Hepatocyte (in vitro differentiated cells): ENCODE data around the gene DDAH2. TPM values are rescaled to one million over a fixed set of nuclear protein-coding genes. Genes with fewer than 3 reads are reported as not detected.
A peak's percentile ranks its signal among the peaks of the same experiment; 100 is the strongest.

Source experiments
- DNase-seq: peaks from one replicate; pipeline ENCODE4 v3.0.0-alpha.2; 2016; ENCODE audit warnings: low spot score
- H2AFZ ChIP-seq: fragments of 200-600 bp; sonication (generic); 2 replicates; pipeline ENCODE4 v1.6.0; 2016; ENCODE audit warnings: antibody characterized with exemption, mild to moderate bottlenecking
- H3K27ac ChIP-seq: fragments of 200-600 bp; sonication (generic); 2 replicates; pipeline ENCODE4 v1.5.1; 2016; ENCODE audit warnings: mild to moderate bottlenecking
- H3K27me3 ChIP-seq: fragments of 200-600 bp; sonication (generic); 2 replicates; pipeline ENCODE4 v1.6.1; 2016
- H3K36me3 ChIP-seq: fragments of 200-600 bp; sonication (generic); replicated peaks from 2 replicates; pipeline ENCODE4 v1.5.1; 2016; ENCODE audit warnings: low read depth; ENCODE audit not compliant: insufficient read depth
- H3K4me1 ChIP-seq: fragments of 200-600 bp; sonication (generic); 2 replicates; pipeline ENCODE4 v1.5.1; 2016; ENCODE audit warnings: mild to moderate bottlenecking, moderate library complexity; ENCODE audit not compliant: insufficient read depth
- H3K4me2 ChIP-seq: fragments of 200-600 bp; sonication (generic); 2 replicates; pipeline ENCODE4 v1.6.0; 2016
- H3K4me3 ChIP-seq: fragments of 200-600 bp; sonication (generic); 2 replicates; pipeline ENCODE4 v1.5.1; 2016; ENCODE audit warnings: mild to moderate bottlenecking
- H3K79me2 ChIP-seq: fragments of 200-600 bp; sonication (generic); 2 replicates; pipeline ENCODE4 v1.6.0; 2017; ENCODE audit warnings: mild to moderate bottlenecking
- H3K9me2 ChIP-seq: fragments of 200-600 bp; sonication (generic); replicated peaks from 2 replicates; pipeline ENCODE4 v1.6.0; 2017; ENCODE audit warnings: mild to moderate bottlenecking; ENCODE audit not compliant: insufficient read depth
- H3K9me3 ChIP-seq: fragments of 200-600 bp; sonication (generic); 2 replicates; pipeline ENCODE4 v1.5.1; 2016; ENCODE audit warnings: low read depth, mild to moderate bottlenecking
- H4K20me1 ChIP-seq: fragments of 200-600 bp; sonication (generic); 2 replicates; pipeline ENCODE4 v1.6.0; 2016; ENCODE audit warnings: mild to moderate bottlenecking; ENCODE audit not compliant: insufficient read depth, poor library complexity, severe bottlenecking
- EZH2 ChIP-seq: fragments of 200-600 bp; sonication (generic); IDR thresholded peaks from 2 replicates; pipeline ENCODE4 v1.6.1; 2016; ENCODE audit warnings: antibody characterized with exemption, mild to moderate bottlenecking, borderline replicate concordance
- EZH2phosphoT487 ChIP-seq: fragments of 200-600 bp; sonication (generic); IDR thresholded peaks from one replicate; pipeline ENCODE4 v1.6.1; 2018; ENCODE audit warnings: antibody characterized with exemption, mild to moderate bottlenecking, low read depth, moderate library complexity; ENCODE audit not compliant: unreplicated experiment, severe bottlenecking
- WGBS: methylation state at CpG from one replicate; pipeline ENCODE4 v1.1.6; 2016; ENCODE audit warnings: low lambda C conversion rate; ENCODE audit errors: missing lambda C conversion rate; 5-methylcytosine and 5-hydroxymethylcytosine counted together
- polyA plus RNA-seq: library from polyadenylated mRNA; unstranded; fragments of >200 nt; fragmentation: Nextera tagmentation; extraction: Ambion mirVana; gene quantifications from 2 replicates; pipeline ENCODE4 v1.2.1, GENCODE V29; 2016
- total RNA-seq: library from RNA; depleted of rRNA; stranded (reverse); fragments of >200 nt; gene quantifications from 2 replicates; pipeline ENCODE4 v1.2.3, GENCODE V29; 2014
- TF ChIP-seq, protein P1 (sequence below): fragments of 200-600 bp; sonication (generic); IDR thresholded peaks from 2 replicates; pipeline ENCODE4 v1.5.1; 2016; ENCODE audit warnings: antibody characterized with exemption, mild to moderate bottlenecking; ENCODE audit not compliant: poor library complexity

Gene DDAH2
- total and polyA plus RNA-seq, 2 experiments from 2014 or later, result 93.8 to 157 TPM

DNA sequence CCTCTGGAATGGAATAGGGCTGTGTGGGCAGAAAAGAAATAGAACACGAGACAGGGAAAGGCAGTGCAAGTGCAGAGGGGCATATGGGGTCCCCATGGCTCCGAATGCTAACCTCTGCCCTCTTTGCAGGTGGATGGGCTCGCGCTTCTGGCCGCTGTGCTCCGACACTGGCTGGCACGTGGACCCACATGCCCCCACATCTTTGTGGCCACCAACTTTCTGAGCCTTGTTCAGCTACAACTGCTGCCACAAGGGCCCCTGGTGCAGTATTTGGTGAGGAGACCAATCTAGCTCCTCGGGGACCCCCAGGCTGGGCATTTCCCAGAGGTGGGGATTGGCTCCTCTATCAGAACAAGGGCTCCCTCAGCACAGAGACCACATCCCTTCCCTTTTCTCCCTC, 32.2 kb upstream of the DDAH2 start:
- H3K4me3 ChIP-seq, result no peak overlapping the region
- no peaks in the 10 kb centered on the region for H3K79me2 ChIP-seq
- no peaks in the 10 kb centered on the region for H4K20me1 ChIP-seq
- no peak for DNase-seq
- no peaks in the 10 kb centered on the region for H3K9me3 ChIP-seq
- peaks cover 8% of the 10 kb centered on the region for H3K4me1 ChIP-seq
- 97% methylated on average over 8 of the region's 8 CpGs for WGBS
- no peaks in the 10 kb centered on the region for H3K9me2 ChIP-seq
- H3K27ac ChIP-seq, result no peak overlapping the region
- TF ChIP-seq, protein P1, sequence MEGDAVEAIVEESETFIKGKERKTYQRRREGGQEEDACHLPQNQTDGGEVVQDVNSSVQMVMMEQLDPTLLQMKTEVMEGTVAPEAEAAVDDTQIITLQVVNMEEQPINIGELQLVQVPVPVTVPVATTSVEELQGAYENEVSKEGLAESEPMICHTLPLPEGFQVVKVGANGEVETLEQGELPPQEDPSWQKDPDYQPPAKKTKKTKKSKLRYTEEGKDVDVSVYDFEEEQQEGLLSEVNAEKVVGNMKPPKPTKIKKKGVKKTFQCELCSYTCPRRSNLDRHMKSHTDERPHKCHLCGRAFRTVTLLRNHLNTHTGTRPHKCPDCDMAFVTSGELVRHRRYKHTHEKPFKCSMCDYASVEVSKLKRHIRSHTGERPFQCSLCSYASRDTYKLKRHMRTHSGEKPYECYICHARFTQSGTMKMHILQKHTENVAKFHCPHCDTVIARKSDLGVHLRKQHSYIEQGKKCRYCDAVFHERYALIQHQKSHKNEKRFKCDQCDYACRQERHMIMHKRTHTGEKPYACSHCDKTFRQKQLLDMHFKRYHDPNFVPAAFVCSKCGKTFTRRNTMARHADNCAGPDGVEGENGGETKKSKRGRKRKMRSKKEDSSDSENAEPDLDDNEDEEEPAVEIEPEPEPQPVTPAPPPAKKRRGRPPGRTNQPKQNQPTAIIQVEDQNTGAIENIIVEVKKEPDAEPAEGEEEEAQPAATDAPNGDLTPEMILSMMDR, result no peak
- no peak for TF ChIP-seq EZH2phosphoT487
- TF ChIP-seq EZH2, result no peak
- no peaks in the 10 kb centered on the region for H3K27me3 ChIP-seq
- H2AFZ ChIP-seq, result no peak overlapping the region
- no peaks in the 10 kb centered on the region for H3K36me3 ChIP-seq
- H3K4me2 ChIP-seq, result no peak overlapping the region

DNA sequence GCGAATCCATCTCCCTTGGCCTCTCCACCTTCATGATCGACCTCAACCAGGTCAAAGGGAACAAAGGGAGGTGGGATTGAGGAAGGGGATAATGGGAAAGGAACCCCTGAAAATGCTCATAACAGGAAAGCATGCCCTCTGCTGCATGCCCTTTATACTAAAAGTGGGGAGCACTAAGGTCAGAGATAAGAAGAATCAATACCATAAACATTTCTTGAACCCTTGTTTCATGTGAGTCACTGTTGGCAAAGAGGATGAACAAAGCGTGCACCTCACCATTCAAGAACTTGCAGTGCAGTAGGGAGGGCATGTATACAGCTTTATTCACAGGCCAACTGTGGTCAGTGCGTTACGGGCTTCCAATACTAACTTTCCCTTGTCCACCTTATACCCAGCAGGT, 31.7 kb upstream of the DDAH2 start:
- TF ChIP-seq EZH2 (no peak), EZH2phosphoT487 (no peak)
- TF ChIP-seq, protein P1, result no peak
- Histone ChIP-seq H3K9me3 (no peaks in the 10 kb centered on the region), H3K36me3 (no peaks in the 10 kb centered on the region), H3K9me2 (no peaks in the 10 kb centered on the region), H2AFZ (no peak overlapping the region), H3K27ac (no peak overlapping the region), H3K27me3 (no peaks in the 10 kb centered on the region), H3K4me2 (no peak overlapping the region), H3K4me3 (no peak overlapping the region), H4K20me1 (no peaks in the 10 kb centered on the region), H3K79me2 (no peaks in the 10 kb centered on the region), H3K4me1 (peaks cover 8% of the 10 kb centered on the region)
- 92% methylated on average over 5 of the region's 5 CpGs for WGBS
- peak; percentile 8 for DNase-seq

DNA sequence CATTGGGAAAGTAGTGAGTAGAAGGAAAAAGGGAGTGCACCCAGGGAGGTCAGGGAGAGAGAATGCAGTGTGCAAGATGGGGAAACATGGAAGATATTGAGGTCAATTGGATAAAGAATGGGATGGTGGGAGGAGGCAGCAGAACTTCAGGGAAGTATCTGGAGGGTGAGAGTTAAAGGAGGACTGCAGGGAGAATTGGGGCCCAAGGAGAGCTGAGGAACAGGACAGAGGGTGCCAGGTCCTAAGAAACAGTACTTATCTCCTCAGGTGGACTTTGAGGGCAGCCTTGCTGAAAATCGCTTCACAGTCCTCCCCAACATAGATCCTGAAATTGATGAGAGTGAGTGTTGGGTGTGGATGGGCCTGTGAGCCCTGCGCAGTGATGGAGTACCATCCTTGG, 29.2 kb upstream of the DDAH2 start:
- Histone ChIP-seq H3K4me3 (no peak overlapping the region), H3K27ac (no peak overlapping the region), H3K27me3 (no peaks in the 10 kb centered on the region), H3K4me2 (no peak overlapping the region), H4K20me1 (no peaks in the 10 kb centered on the region), H3K36me3 (no peaks in the 10 kb centered on the region), H2AFZ (no peak overlapping the region), H3K9me2 (no peaks in the 10 kb centered on the region), H3K9me3 (no peaks in the 10 kb centered on the region), H3K4me1 (no peaks in the 10 kb centered on the region), H3K79me2 (no peaks in the 10 kb centered on the region)
- 100% methylated on average over 2 of the region's 2 CpGs for WGBS
- TF ChIP-seq EZH2, result no peak
- TF ChIP-seq, protein P1, result no peak
- no peak for TF ChIP-seq EZH2phosphoT487
- no peak for DNase-seq

DNA sequence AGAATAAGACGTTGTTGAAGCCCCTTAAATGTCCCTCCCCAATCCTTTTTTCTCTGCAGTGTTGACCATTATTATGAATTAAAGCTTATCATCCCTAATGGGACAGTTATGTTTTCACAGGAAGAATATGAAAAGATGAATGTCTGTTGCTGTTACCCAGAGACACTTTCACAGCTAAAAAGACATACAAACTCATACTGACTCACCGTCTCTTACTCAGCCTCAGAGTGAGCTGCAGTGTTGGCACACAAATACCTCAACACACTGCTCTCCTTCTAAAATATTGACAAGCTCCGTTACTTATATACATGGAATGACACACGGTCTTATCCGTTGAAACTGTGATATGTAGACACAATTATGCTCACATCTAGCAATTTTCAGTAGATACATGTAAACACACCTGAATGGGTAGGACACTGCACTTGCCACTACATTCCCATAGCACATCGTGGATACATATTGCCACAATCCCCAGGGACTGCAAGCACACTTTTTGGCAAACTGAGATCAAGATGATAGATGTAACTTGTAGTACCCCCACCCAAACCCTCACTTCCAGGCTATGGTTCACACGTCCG, 23.7 kb upstream of the DDAH2 start:
- Histone ChIP-seq H3K79me2 (no peaks in the 10 kb centered on the region), H3K36me3 (no peaks in the 10 kb centered on the region), H3K27me3 (no peaks in the 10 kb centered on the region), H3K27ac (no peak overlapping the region), H3K9me2 (no peaks in the 10 kb centered on the region), H3K4me3 (no peak overlapping the region), H3K4me2 (no peak overlapping the region), H4K20me1 (no peaks in the 10 kb centered on the region), H3K9me3 (no peaks in the 10 kb centered on the region), H3K4me1 (no peaks in the 10 kb centered on the region), H2AFZ (no peak overlapping the region)
- TF ChIP-seq EZH2phosphoT487 (no peak), EZH2 (no peak)
- TF ChIP-seq, protein P1, result no peak
- DNase-seq, result no peak
- 80% methylated on average over 8 of the region's 8 CpGs for WGBS
